AG04450 (cell line): Measurements from ENCODE around the gene VSIG1. TPM values are rescaled to one million over a fixed set of nuclear protein-coding genes. Genes with fewer than 3 reads are reported as not detected.

ENCODE experiments used
- CTCF ChIA-PET: fragments of 300-600, 350-600 bp; formaldehyde crosslinking; extraction: SDS; loops from one replicate; lab custom pipeline; 2022; ENCODE audit warnings: antibody characterized with exemption, inconsistent platforms; lab: Charles Lee
- POLR2A ChIA-PET: fragments of 350-600 bp; formaldehyde crosslinking; extraction: SDS; loops from one replicate; lab custom pipeline; 2021; ENCODE audit warnings: antibody characterized with exemption, inconsistent platforms; lab: Yijun Ruan, JAX
- DNase-seq: peaks from one replicate; pipeline ENCODE4 v3.0.0-alpha.2; 2011; ENCODE audit warnings: low read depth, low spot score
- H3K27ac ChIP-seq: one replicate; pipeline ENCODE4 v1.5.1; 2012; ENCODE audit warnings: low read depth, low read length, control low read depth
- H3K27me3 ChIP-seq: one replicate; pipeline ENCODE4 v1.6.0; 2012; ENCODE audit warnings: low read length; ENCODE audit not compliant: control insufficient read depth, insufficient read depth
- H3K4me3 ChIP-seq: 2 replicates; pipeline ENCODE4 v1.5.1; 2011; ENCODE audit warnings: mild to moderate bottlenecking, low read depth, low read length, control low read depth
- H3K9me3 ChIP-seq: 2 replicates; pipeline ENCODE4 v1.5.1; 2012; ENCODE audit warnings: low read length; ENCODE audit not compliant: control insufficient read depth, insufficient read depth
- CTCF ChIP-seq: IDR thresholded peaks from 2 replicates; pipeline ENCODE4 v1.5.1; 2011; ENCODE audit warnings: low read depth, low read length, control low read depth, inconsistent platforms
- polyA plus RNA-seq: library from polyadenylated mRNA; depleted of rRNA; stranded (reverse); fragments of >200 nt; gene quantifications from 2 replicates; pipeline ENCODE4 v1.2.3, GENCODE V29; 2011

The VSIG1 gene
- polyA plus RNA-seq, 1 experiment: 0.10 TPM

DNA sequence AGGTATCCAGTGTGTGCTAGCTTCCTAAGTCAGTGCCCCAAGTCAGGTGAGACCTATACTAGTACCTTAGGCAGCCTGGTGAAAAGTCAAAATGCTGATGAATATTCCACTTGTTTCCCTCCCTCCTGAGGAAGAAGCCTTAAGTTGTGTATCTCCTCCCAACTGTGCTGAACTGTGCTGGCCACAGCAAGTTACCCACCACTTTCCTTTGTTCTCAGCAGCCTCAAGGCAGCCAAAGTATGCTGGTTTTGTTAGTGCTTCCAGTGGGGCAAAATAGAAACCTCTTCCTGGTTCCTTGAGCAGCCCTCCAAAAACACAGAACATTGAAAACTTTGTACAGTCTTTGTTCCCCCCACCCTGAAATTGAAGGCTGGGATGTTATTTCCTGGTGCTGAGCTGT, 60.6 kb downstream of the VSIG1 start:
- Histone ChIP-seq H3K4me3 (no peak overlapping the region), H3K9me3 (no peaks in the 10 kb centered on the region), H3K27ac (no peak overlapping the region), H3K27me3 (no peaks in the 10 kb centered on the region)
- no peak for DNase-seq
- CTCF ChIA-PET: no interaction called here
- TF ChIP-seq CTCF: no peak
- POLR2A ChIA-PET: no interaction called here

DNA sequence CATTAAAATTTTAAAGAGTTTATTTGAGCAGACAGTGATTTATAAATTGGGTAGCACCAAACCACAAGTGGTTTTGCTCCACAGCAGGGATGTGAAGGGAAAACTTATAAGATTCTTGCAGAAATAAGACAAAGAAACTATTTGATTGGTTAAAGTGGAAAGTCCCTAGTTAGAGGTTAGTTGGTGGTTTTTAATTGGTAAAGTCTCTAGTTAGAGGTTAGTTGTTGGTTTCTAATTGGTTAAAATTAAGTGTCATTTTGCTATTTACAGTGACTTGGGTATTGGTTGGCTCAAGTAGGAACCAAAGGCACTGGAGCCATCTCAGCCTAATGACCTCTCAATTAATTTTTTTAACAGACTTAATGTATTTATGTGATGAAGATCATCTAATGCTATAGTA, 69.7 kb downstream of the VSIG1 start:
- H3K9me3 ChIP-seq: no peaks in the 10 kb centered on the region
- ChIA-PET POLR2A (no interaction called here), CTCF (no interaction called here)
- no peaks in the 10 kb centered on the region for H3K27me3 ChIP-seq
- no peak overlapping the region for H3K4me3 ChIP-seq
- no peak overlapping the region for H3K27ac ChIP-seq
- DNase-seq: no peak
- no peak for TF ChIP-seq CTCF

GRCh38 chrX:108117988-108118387, 73.1 kb downstream of the VSIG1 start:
- ChIA-PET CTCF (no interaction called here), POLR2A (no interaction called here)
- no peaks in the 10 kb centered on the region for H3K27me3 ChIP-seq
- TF ChIP-seq CTCF: no peak
- no peak overlapping the region for H3K27ac ChIP-seq
- DNase-seq: no peak
- no peaks in the 10 kb centered on the region for H3K9me3 ChIP-seq
- no peak overlapping the region for H3K4me3 ChIP-seq

DNA sequence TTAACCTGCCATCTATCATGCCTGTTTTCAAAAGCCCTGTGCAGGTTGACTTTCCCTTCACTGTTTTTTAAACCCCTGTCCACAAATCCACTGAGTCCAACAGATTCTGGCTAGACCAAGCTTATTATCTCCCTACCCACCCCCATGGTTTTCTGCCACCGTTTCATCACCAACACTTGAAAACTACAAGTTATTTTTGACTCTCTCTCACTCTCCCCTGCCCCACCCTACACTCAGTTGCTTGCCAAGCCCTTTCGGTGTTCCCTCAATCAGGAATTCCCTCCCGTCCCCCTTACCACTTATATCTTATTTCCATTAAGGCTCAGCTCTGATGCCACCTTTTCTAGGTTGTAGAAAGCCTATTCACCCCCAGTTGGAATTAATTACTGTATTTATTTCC, 76.4 kb downstream of the VSIG1 start:
- TF ChIP-seq CTCF: no peak
- DNase-seq: no peak
- H3K27me3 ChIP-seq: no peaks in the 10 kb centered on the region
- H3K4me3 ChIP-seq: no peak overlapping the region
- CTCF ChIA-PET: no interaction called here
- no peaks in the 10 kb centered on the region for H3K9me3 ChIP-seq
- H3K27ac ChIP-seq: no peak overlapping the region
- POLR2A ChIA-PET: no interaction called here

- TF ChIP-seq CTCF: no peak
- Histone ChIP-seq H3K27ac (no peak overlapping the region), H3K27me3 (no peaks in the 10 kb centered on the region), H3K9me3 (no peaks in the 10 kb centered on the region), H3K4me3 (no peak overlapping the region)
- POLR2A ChIA-PET: interaction anchor here (1.1 kb wide), 1 partner anchor 31 kb away, joined by 4 read pairs; the partner anchor contains the start of gene ATG4A
- DNase-seq: no peak
- CTCF ChIA-PET: no interaction called here
Observed at GRCh38 chrX:108122748-108123147, 77.9 kb downstream of the VSIG1 start.
